IPS-NIHi11 (cell line): ENCODE data around the gene LZTR1.
"Not testable (repeated sequence)": the region's sequence is repeated elsewhere in the genome, so short reads cannot be mapped to it uniquely, and the experiment has no call there.

Source experiments
- DNase-seq: peaks from one replicate; pipeline ENCODE4 v3.0.0; 2012; ENCODE audit warnings: mixed read lengths, low spot score

The LZTR1 gene

DNA sequence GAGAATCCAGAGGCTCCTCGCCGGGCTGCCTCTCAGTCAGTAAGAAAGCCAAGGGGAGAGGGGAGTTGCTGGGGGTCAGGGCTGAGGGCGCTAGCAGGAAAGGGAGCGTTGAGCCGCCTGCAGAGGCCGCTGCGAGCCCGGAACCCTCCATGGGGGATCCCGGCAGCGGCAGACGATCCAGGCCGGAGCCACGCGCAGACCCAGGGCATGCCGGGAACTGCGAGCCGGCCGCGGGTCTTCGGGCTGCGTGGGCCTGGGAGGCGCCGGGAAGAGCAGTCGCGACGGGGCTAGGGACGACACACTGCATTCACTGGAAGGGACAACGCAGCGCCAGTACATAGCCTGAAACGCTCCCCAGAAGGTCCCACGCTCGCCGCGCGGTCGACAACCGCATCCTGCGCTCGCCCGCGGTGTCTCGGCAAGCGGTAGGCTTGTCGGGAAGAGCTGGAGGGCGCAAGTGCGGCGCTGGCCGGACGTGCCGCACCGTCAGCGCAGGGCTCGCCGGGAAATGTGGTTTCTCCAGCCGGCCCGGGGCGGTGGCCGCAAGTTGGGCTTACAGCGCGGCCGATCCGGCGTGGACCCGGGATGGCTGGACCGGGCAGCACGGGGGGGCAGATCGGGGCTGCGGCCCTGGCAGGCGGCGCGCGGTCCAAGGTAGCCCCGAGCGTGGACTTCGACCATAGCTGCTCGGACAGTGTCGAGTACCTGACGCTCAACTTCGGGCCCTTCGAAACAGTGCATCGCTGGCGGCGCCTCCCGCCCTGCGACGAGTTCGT lies at the start of gene LZTR1:
Gene LZTR1 (plus strand): TSS at position 511 of the 776 bp plus-strand sequence. CDS start 75 bp downstream, at position 586.
- peak; percentile 90 for DNase-seq

DNA sequence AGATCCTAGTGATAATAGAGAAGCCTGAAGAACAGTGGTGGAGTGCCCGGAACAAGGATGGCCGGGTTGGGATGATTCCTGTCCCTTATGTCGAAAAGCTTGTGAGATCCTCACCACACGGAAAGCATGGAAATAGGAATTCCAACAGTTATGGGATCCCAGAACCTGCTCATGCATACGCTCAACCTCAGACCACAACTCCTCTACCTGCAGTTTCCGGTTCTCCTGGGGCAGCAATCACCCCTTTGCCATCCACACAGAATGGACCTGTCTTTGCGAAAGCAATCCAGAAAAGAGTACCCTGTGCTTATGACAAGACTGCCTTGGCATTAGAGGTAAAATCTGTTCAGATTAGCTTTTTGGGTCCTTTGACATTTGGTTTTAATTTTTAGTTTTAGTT lies 48.2 kb upstream of the LZTR1 start:
- no peak for DNase-seq

DNA sequence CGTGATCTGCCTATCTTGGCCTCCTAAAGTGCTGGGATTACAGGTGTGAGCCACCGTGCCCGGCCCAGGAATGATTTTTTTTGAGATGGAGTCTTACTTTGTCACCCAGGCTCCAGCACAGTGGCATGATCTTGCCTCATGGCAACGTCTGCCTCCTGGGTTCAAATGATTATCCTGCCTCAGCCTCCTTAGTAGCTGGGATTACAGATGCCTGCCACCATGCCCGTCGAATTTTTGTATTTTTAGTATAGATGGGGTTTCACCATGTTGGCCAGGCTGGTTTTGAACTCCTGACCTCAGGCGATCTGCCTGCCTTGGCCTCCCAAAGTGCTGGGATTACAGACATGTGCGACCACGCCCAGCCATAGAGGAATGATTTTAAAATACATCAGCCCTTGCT lies 47.0 kb upstream of the LZTR1 start:
- not testable (repeated sequence) for DNase-seq

- DNase-seq: not testable (repeated sequence)
Observed at GRCh38 chr22:20935780-20936539, 46.1 kb upstream of the LZTR1 start.

GRCh38 chr22:20937031-20937793 lies 44.9 kb upstream of the LZTR1 start:
- DNase-seq: no peak

- DNase-seq: no peak
Observed at GRCh38 chr22:20937794-20938671, 44.1 kb upstream of the LZTR1 start.

GRCh38 chr22:20939457-20940185 lies 42.5 kb upstream of the LZTR1 start:
- DNase-seq: not testable (repeated sequence)

- no peak for DNase-seq
Observed at GRCh38 chr22:20940186-20940651, 41.9 kb upstream of the LZTR1 start.

DNA sequence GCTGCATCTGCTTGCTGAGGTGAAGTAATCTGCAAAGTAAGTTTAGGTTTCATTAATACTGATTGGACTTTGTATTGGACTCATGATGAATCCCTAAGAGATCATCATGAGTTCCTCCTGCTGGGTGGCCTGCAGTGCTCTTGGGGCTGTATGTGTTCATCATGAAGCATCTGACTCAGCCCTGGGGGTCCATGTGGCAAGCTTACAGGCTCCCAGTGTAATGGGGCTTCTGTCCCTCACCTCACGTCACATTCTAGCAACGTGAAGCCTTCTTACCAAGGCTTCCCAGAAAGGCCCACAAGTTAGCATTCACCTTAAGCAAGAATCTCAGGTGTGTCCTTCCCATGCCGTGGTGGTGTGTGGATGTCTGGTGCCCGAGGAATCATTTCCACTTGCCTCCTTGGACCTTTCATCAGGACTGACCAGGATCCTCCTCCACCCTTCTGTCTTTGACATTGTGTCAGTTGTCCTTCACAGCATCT lies 41.2 kb upstream of the LZTR1 start:
- no peak for DNase-seq

DNA sequence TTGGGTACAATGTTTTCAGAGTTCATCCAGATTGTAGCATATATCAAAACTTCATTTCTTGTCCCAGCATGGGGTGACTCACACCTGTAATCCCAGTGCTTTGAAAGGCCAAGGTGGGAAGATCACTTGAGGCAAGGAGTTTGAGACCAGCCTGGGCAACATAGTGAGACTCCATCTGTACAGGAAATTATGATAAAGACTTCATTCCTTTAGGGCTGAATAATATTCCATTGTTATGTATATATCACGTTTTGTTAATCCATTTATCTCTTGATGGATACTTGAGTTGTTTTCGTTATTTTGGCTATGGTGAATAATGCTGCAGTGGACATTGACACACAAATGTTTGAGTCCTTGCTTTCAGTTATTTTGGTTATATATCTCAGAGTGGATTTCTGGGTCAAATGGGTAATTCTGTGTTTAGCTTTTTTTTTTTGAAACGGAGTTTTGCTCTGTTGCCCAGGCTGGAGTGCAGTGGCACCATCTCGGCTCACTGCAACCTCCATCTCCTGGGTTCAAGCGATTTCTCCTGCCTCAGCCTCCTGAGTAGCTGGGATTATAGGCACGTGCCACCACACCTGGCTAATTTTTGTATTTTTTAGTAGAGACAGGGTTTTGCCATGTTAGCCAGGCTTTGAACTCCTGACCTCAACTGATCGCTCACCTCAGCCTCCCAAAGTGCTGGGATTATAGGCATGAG lies 39.7 kb upstream of the LZTR1 start:
- DNase-seq: not testable (repeated sequence)

DNA sequence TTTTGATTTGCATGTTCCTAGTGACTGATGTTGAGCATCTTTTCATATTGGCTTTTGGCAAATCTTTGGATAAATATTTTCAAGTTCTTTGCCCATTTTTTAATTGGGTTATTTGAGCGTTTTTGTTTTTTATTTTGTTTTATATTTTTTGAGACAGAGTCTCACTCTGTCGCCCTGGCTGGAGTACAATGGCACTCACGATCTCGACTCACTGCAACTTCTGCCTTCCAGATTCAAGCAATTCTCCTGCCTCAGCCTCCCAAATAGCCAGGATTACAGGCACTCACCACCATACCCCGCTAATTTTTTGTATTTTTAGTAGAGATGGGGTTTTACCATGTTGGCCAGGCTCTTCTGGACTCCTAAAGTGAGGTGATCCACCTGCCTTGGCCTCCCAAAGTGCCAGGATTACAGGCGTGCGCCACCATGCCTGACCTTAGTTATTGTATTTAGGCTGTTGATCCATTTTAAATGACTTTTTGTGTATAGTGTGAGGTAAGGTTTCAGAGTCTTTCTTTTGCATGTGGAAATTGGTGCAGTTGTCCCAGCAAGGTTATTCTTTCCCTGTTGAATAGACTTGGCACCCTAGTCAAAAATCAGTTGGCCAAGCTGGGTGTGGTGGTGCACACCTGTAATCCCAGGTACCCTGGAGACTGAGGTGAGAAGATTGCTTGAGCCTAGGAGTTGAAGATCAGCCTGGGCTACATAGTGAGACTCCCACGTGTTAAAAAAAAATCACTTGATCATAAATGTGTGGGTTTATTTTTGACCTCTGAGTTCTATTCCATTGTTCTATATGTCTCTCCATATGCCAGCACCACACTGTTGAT lies 38.8 kb upstream of the LZTR1 start:
- DNase-seq: no peak

DNA sequence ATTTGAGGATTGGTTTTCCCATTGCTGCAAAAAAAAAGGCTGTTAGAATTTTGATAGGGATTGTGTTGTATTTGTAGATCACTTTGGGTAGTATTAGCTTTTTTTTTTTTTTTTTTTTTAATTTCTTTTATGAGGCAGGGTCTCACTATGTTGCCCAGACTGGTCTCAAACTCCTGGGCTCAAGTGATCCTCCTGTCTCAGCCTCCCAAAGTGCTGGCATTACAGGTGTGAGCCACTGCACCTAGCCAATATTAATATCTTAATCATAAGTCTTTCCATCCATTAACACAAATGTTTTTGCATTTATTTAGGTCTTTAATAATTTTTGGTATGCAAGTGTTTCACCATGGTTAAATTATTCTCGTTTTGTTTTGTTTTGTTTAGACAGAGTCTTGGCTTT lies 38.1 kb upstream of the LZTR1 start:
- DNase-seq: no peak

GRCh38 chr22:20945578-20945934 lies 36.5 kb upstream of the LZTR1 start:
- no peak for DNase-seq

DNA sequence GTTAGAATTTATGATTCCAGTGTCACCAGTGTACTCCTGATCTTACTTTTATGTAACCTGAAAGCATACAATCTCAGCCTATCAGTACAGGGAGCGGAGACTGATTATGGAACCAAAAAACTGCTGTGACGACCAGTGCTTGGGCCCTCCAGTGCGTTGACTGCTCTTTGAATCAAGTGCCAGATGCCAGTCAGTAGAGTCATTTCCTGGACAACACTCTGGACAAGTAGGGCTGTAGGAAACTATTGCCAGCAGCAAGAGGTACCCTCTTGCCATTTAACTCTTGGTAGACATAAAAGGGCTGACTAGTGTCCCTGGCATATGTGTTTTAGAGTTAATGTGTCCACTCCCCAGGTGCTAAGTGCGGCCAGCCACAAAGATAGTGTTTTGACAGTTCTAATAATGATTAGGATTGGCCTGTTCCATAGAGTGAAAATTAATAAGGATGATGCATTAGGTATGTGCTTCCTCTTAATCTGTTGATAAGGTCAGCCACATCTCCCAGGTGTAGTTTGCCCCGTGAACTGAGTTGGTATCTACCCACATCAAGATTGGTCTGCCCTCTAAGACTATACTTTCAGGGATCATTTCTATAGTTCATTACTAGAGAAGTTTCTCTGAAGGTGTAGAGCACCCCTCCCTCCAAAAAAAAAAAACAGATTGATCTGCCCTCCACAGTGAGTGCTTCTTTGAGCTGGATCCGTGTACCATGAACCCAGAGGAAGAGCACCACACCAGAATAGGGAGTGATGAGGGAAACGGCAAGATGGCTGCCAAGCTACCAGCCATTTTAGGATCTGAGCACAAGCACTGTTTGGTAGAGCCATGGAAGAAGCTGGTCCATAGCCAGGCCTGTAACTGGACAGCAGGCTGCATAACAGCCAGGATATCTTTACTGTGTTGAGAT lies 35.8 kb upstream of the LZTR1 start:
- DNase-seq: no peak

DNA sequence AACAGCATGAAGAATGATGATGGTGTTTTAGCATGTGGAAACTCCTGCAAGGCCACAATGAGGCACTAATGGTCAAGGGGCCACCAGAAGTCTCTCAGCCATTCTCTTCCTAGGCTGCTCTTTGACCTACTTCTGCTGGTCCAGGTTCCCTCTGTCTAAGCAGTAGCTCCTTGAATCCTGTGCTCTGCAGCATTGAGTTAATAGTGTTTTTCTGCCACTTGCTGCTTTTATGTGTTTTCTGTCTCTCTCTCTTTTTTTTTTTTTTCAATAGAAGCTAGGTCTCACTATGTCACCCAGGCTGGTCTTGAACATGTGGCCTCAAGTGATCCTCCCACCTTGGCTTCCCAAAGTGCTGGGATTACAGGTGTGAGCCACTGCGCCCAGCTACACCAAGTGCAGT lies 35.1 kb upstream of the LZTR1 start:
- DNase-seq: no peak

GRCh38 chr22:20948450-20948849 lies 33.6 kb upstream of the LZTR1 start:
- DNase-seq: no peak

GRCh38 chr22:20948989-20949388 lies 33.1 kb upstream of the LZTR1 start:
- DNase-seq: no peak

DNA sequence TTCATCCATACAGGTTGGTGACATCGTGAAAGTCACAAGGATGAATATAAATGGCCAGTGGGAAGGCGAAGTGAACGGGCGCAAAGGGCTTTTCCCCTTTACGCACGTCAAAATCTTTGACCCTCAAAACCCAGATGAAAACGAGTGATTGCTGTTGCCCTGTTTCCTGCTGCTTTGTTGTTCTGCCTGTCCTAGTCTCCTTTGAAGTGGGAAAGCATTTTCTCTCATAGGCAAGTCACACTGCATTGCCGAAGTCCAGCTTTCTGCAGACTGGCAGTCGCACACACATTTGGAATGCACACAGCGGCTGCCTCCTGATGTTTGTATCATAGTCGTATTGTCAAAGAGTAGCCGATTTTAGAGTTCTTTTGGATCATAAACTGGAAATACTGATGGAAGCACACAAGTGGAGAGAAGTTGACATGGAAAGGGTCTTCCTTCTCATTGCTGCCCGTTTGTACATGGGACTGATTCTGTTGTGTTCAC lies 32.4 kb upstream of the LZTR1 start:
- no peak for DNase-seq
